GM23338 (cell line): ENCODE measurements around the gene LCOR. TPM values are rescaled to one million over a fixed set of nuclear protein-coding genes. Genes with fewer than 3 reads are reported as not detected.

Source experiments
- ATAC-seq: fragments of 200-7000 bp; cut with Tn5 transposase; 3 replicates; pipeline ENCODE4 v1.9.1; 2020
- DNase-seq: peaks from one replicate; pipeline ENCODE4 v3.0.0-alpha.2; 2015; ENCODE audit warnings: low spot score
- H2AFZ ChIP-seq: fragments of 200-600 bp; sonication (generic); 2 replicates; pipeline ENCODE4 v1.8.0; 2016; ENCODE audit warnings: antibody characterized with exemption, mild to moderate bottlenecking, moderate library complexity
- H3F3A ChIP-seq: fragments of 200-600 bp; sonication (generic); replicated peaks from 2 replicates; pipeline ENCODE4 v1.8.0; 2017; ENCODE audit warnings: antibody characterized with exemption, mixed run types, low read depth
- H3K27ac ChIP-seq: fragments of 200-600 bp; sonication (generic); 2 replicates; pipeline ENCODE4 v1.6.1; 2016; ENCODE audit warnings: low read depth
- H3K27me3 ChIP-seq: fragments of 200-600 bp; sonication (generic); 2 replicates; pipeline ENCODE4 v1.8.0; 2016; ENCODE audit warnings: mild to moderate bottlenecking, mixed run types, moderate library complexity; ENCODE audit not compliant: insufficient read depth
- H3K36me3 ChIP-seq: fragments of 200-600 bp; sonication (generic); 2 replicates; pipeline ENCODE4 v1.8.0; 2016; ENCODE audit warnings: mild to moderate bottlenecking; ENCODE audit not compliant: insufficient read depth
- H3K4me1 ChIP-seq: fragments of 200-600 bp; sonication (generic); 2 replicates; pipeline ENCODE4 v1.8.0; 2016; ENCODE audit warnings: mild to moderate bottlenecking, moderate library complexity; ENCODE audit not compliant: insufficient read depth
- H3K4me2 ChIP-seq: fragments of 200-600 bp; sonication (generic); 2 replicates; pipeline ENCODE4 v1.7.1; 2017; ENCODE audit warnings: mixed run types
- H3K4me3 ChIP-seq: fragments of 200-600 bp; sonication (generic); 2 replicates; pipeline ENCODE4 v1.6.1; 2016; ENCODE audit warnings: mixed run types
- H3K79me2 ChIP-seq: fragments of 200-600 bp; sonication (generic); replicated peaks from 2 replicates; pipeline ENCODE4 v1.8.0; 2017; ENCODE audit warnings: mild to moderate bottlenecking; ENCODE audit not compliant: insufficient read depth
- H3K9me2 ChIP-seq: fragments of 200-600 bp; sonication (generic); 2 replicates; pipeline ENCODE4 v1.8.0; 2017; ENCODE audit not compliant: insufficient read depth
- H4K20me1 ChIP-seq: fragments of 200-600 bp; sonication (generic); replicated peaks from 2 replicates; pipeline ENCODE4 v1.8.0; 2017; ENCODE audit warnings: mild to moderate bottlenecking; ENCODE audit not compliant: insufficient read depth
- H3K27ac Mint-ChIP-seq: 2 replicates; pipeline ENCODE4 v1.8.0; 2020; ENCODE audit warnings: inconsistent platforms, mild to moderate bottlenecking, moderate library complexity, mixed read lengths
- H3K27me3 Mint-ChIP-seq: 3 replicates; pipeline ENCODE4 v1.8.0; 2022; ENCODE audit warnings: low read depth, mild to moderate bottlenecking, moderate library complexity, mixed read lengths, inconsistent platforms; ENCODE audit not compliant: insufficient read depth, poor library complexity
- H3K36me3 Mint-ChIP-seq: 3 replicates; pipeline ENCODE4 v1.8.0; 2021; ENCODE audit warnings: low read depth, mild to moderate bottlenecking, inconsistent platforms, moderate library complexity, mixed read lengths
- H3K4me1 Mint-ChIP-seq: 3 replicates; pipeline ENCODE4 v1.8.0; 2020; ENCODE audit warnings: mild to moderate bottlenecking, inconsistent platforms, mixed read lengths
- H3K4me3 Mint-ChIP-seq: 3 replicates; pipeline ENCODE4 v1.8.0; 2021; ENCODE audit warnings: moderate library complexity, mild to moderate bottlenecking, inconsistent platforms, mixed read lengths
- H3K9me3 Mint-ChIP-seq: 3 replicates; pipeline ENCODE4 v1.8.0; 2020; ENCODE audit warnings: moderate library complexity, mild to moderate bottlenecking, inconsistent platforms, mixed read lengths
- CREB1 ChIP-seq: fragments of 250-450 bp; sonication (Bioruptor Pico); IDR thresholded peaks from 2 replicates; pipeline ENCODE4 v1.5.0; 2020; ENCODE audit warnings: low read depth, mild to moderate bottlenecking, moderate library complexity
- CTCF ChIP-seq, 2 experiments: fragments of 200-600 bp in 1 of 2; sonication (generic) in 1 of 2; conservative IDR thresholded peaks; 2 replicates each; pipeline versions ENCODE4 v1.5.1 to v1.6.1; 2016 to 2017; ENCODE audit warnings: antibody characterized with exemption in 2 of 2, low read depth in 2 of 2, mild to moderate bottlenecking in 2 of 2, moderate library complexity in 1 of 2
- EZH2phosphoT487 ChIP-seq: fragments of 200-600 bp; sonication (generic); IDR thresholded peaks from one replicate; pipeline ENCODE4 v1.8.1; 2018; ENCODE audit warnings: antibody characterized with exemption; ENCODE audit not compliant: unreplicated experiment
- JUNB ChIP-seq: IDR thresholded peaks from one replicate; pipeline ENCODE4 v1.6.1; 2016; ENCODE audit warnings: antibody characterized with exemption; ENCODE audit not compliant: unreplicated experiment
- NANOG ChIP-seq: IDR thresholded peaks from 2 replicates; pipeline ENCODE4 v1.6.1; 2016; ENCODE audit warnings: antibody characterized with exemption, borderline replicate concordance
- POLR2AphosphoS5 ChIP-seq: IDR thresholded peaks from 2 replicates; pipeline ENCODE4 v1.6.1; 2016; ENCODE audit warnings: antibody characterized with exemption, low read depth
- STAT1 ChIP-seq: IDR thresholded peaks from one replicate; pipeline ENCODE4 v1.6.1; 2016; ENCODE audit warnings: antibody characterized with exemption; ENCODE audit not compliant: unreplicated experiment
- ZNF114 ChIP-seq: fragments of 250-450 bp; sonication (Bioruptor Pico); IDR thresholded peaks from 2 replicates; pipeline ENCODE4 v1.5.0; 2020; ENCODE audit warnings: mild to moderate bottlenecking, moderate library complexity
- polyA plus RNA-seq: library from polyadenylated mRNA; unstranded; fragments of >200 nt; fragmentation: Nextera tagmentation; extraction: Ambion mirVana; gene quantifications from 2 replicates; pipeline ENCODE4 v1.2.1, GENCODE V29; 2016
- total RNA-seq: library from RNA; depleted of rRNA; stranded (reverse); fragments of >200 nt; shearing (Covaris generic); gene quantifications from 2 replicates; pipeline ENCODE4 v1.2.3, GENCODE V29; 2014
- TF ChIP-seq, protein P1 (sequence below): IDR thresholded peaks from 2 replicates; pipeline ENCODE4 v1.6.1; 2016; ENCODE audit warnings: antibody characterized with exemption
- TF ChIP-seq, protein P2 (sequence below): IDR thresholded peaks from one replicate; pipeline ENCODE4 v1.6.1; 2018; ENCODE audit warnings: antibody characterized with exemption; ENCODE audit not compliant: unreplicated experiment

Gene LCOR
- total and polyA plus RNA-seq, 2 experiments from 2014 or later = 6.9 to 14.9 TPM

- TF ChIP-seq EZH2phosphoT487 (no peak), CTCF (conservative IDR thresholded peaks at IDR 0.05; ENCODE audit: low read depth in 2 of 2) (no peak), STAT1 (no peak), JUNB (no peak), CREB1 (CRISPR knock-in tag) (no peak), NANOG (no peak), ZNF114 (no peak), POLR2AphosphoS5 (no peak)
- TF ChIP-seq, protein P1, sequence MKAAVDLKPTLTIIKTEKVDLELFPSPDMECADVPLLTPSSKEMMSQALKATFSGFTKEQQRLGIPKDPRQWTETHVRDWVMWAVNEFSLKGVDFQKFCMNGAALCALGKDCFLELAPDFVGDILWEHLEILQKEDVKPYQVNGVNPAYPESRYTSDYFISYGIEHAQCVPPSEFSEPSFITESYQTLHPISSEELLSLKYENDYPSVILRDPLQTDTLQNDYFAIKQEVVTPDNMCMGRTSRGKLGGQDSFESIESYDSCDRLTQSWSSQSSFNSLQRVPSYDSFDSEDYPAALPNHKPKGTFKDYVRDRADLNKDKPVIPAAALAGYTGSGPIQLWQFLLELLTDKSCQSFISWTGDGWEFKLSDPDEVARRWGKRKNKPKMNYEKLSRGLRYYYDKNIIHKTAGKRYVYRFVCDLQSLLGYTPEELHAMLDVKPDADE = no peak
- TF ChIP-seq, protein P2, sequence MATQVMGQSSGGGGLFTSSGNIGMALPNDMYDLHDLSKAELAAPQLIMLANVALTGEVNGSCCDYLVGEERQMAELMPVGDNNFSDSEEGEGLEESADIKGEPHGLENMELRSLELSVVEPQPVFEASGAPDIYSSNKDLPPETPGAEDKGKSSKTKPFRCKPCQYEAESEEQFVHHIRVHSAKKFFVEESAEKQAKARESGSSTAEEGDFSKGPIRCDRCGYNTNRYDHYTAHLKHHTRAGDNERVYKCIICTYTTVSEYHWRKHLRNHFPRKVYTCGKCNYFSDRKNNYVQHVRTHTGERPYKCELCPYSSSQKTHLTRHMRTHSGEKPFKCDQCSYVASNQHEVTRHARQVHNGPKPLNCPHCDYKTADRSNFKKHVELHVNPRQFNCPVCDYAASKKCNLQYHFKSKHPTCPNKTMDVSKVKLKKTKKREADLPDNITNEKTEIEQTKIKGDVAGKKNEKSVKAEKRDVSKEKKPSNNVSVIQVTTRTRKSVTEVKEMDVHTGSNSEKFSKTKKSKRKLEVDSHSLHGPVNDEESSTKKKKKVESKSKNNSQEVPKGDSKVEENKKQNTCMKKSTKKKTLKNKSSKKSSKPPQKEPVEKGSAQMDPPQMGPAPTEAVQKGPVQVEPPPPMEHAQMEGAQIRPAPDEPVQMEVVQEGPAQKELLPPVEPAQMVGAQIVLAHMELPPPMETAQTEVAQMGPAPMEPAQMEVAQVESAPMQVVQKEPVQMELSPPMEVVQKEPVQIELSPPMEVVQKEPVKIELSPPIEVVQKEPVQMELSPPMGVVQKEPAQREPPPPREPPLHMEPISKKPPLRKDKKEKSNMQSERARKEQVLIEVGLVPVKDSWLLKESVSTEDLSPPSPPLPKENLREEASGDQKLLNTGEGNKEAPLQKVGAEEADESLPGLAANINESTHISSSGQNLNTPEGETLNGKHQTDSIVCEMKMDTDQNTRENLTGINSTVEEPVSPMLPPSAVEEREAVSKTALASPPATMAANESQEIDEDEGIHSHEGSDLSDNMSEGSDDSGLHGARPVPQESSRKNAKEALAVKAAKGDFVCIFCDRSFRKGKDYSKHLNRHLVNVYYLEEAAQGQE = no peak
- no peaks in the 10 kb centered on the region for H3K4me1 Mint-ChIP-seq
- no peaks in the 10 kb centered on the region for H3K27me3 Mint-ChIP-seq
- H3K4me3 Mint-ChIP-seq = no peak overlapping the region
- no peak overlapping the region for H2AFZ ChIP-seq
- DNase-seq = no peak
- H3K4me1 ChIP-seq = no peaks in the 10 kb centered on the region
- no peak overlapping the region for H3K4me3 ChIP-seq
- no peaks in the 10 kb centered on the region for H3K9me3 Mint-ChIP-seq
- H3K79me2 ChIP-seq = no peaks in the 10 kb centered on the region
- H3K27ac Mint-ChIP-seq = no peak overlapping the region
- no peaks in the 10 kb centered on the region for H3K9me2 ChIP-seq
- H3F3A ChIP-seq = no peaks in the 10 kb centered on the region
- no peak for ATAC-seq
- H4K20me1 ChIP-seq = no peaks in the 10 kb centered on the region
- no peaks in the 10 kb centered on the region for H3K36me3 ChIP-seq
- no peak overlapping the region for H3K27ac ChIP-seq
- H3K4me2 ChIP-seq = no peak overlapping the region
- H3K36me3 Mint-ChIP-seq = no peaks in the 10 kb centered on the region
- no peaks in the 10 kb centered on the region for H3K27me3 ChIP-seq
Observed at GRCh38 chr10:96975136-96975535, 143.0 kb downstream of the LCOR start.

DNA sequence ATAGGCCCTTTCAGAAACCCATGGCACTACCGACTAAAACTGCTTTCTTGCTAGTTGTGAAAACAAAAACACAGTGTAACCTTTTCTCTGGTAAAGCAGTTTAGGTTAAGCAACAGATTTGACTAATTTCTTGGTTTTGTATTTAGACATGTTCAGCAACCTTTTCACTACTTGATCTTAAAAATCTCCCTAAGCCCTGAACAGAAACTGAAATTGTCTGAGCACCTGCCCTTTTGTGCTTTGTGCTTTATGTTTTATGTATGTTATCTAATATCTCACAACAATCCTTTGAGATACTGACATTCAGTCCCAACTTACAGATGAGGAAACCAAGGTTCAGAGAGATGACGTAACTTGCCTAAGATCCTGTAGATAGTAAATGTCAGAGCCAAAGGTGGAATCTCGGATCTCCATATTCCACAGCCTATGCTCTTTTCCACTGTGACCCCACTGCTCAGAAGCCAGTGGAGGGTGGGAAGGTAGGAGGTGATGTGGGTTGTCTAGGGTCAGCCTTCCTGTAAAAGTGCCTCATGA lies 146.6 kb downstream of the LCOR start:
- no peak overlapping the region for H3K4me3 Mint-ChIP-seq
- ATAC-seq = no peak
- Histone ChIP-seq H3K36me3 (0 out of 2 replicates have a peak, but pooled peaks cover 4% of the 10 kb centered on the region), H3K4me3 (no peak overlapping the region), H4K20me1 (no peaks in the 10 kb centered on the region), H3K4me1 (no peaks in the 10 kb centered on the region), H3K9me2 (peaks cover 5% of the 10 kb centered on the region; the same call in 1 of the 2 replicates), H3K4me2 (no peak overlapping the region), H3K27me3 (no peaks in the 10 kb centered on the region), H3F3A (no peaks in the 10 kb centered on the region; the same call in 1 of the 2 replicates), H3K79me2 (no peaks in the 10 kb centered on the region), H2AFZ (no peak overlapping the region), H3K27ac (no peak overlapping the region)
- peaks cover 9% of the 10 kb centered on the region for H3K4me1 Mint-ChIP-seq
- DNase-seq = no peak
- H3K9me3 Mint-ChIP-seq = no peaks in the 10 kb centered on the region
- no peak overlapping the region for H3K27ac Mint-ChIP-seq
- H3K36me3 Mint-ChIP-seq = peaks cover 21% of the 10 kb centered on the region
- H3K27me3 Mint-ChIP-seq = no peaks in the 10 kb centered on the region
- no peak for TF ChIP-seq ZNF114
- TF ChIP-seq, protein P1 = no peak
- TF ChIP-seq POLR2AphosphoS5 = no peak
- TF ChIP-seq, protein P2 = no peak
- no peak for TF ChIP-seq CTCF (conservative IDR thresholded peaks at IDR 0.05; ENCODE audit: low read depth in 2 of 2)
